ENCODE data around the gene PROM1.

- TF ChIP-seq CTCF (conservative IDR thresholded peaks at IDR 0.05; ENCODE audit: low read length) (no peak), EZH2phosphoT487 (IDR thresholded peaks at IDR 0.05; ENCODE audit: borderline replicate concordance, low read depth, low read length) (no peak)
Measured at GRCh38 chr4:16032396-16032770, 51.4 kb downstream of the PROM1 start.

Measured in OCI-LY7 (cell line).